HG03039 (cell line): ENCODE measurements around the gene GRK2.
"Not testable (repeated sequence)": the region's sequence is repeated elsewhere in the genome, so short reads cannot be mapped to it uniquely, and the experiment has no call there.

Experiments used
- ATAC-seq: cut with Tn5 transposase; IDR thresholded peaks from one replicate; pipeline ENCODE4 v1.9.1; 2021; ENCODE audit warnings: mild to moderate bottlenecking, moderate library complexity; ENCODE audit not compliant: unreplicated experiment

GRK2 gene

GRCh38 chr11:67311051-67311555 is 44.8 kb downstream of the GRK2 start:
- ATAC-seq, result no peak

DNA sequence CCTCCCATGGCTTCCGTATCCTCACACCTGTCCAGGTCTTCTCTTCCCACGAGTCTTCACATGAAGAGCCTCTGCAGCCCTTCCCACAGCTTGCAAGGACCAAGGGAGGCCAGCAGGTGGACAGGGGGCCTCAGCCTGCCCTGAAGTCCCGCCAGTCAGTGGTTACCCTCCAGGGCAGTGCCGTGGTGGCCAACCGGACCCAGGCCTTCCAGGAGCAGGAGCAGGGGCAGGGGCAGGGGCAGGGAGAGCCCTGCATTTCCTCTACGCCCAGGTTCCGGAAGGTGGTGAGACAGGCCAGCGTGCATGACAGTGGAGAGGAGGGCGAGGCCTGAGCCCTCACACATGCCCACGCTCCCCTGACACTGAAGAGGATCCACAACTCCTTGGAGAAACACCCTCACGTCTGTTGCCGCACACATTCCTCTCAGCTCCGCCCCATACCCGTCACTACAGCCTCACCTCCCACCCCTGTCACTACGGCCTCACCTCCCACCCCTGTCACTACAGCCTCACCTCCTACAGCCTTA is 45.3 kb downstream of the GRK2 start:
- no peak for ATAC-seq

DNA sequence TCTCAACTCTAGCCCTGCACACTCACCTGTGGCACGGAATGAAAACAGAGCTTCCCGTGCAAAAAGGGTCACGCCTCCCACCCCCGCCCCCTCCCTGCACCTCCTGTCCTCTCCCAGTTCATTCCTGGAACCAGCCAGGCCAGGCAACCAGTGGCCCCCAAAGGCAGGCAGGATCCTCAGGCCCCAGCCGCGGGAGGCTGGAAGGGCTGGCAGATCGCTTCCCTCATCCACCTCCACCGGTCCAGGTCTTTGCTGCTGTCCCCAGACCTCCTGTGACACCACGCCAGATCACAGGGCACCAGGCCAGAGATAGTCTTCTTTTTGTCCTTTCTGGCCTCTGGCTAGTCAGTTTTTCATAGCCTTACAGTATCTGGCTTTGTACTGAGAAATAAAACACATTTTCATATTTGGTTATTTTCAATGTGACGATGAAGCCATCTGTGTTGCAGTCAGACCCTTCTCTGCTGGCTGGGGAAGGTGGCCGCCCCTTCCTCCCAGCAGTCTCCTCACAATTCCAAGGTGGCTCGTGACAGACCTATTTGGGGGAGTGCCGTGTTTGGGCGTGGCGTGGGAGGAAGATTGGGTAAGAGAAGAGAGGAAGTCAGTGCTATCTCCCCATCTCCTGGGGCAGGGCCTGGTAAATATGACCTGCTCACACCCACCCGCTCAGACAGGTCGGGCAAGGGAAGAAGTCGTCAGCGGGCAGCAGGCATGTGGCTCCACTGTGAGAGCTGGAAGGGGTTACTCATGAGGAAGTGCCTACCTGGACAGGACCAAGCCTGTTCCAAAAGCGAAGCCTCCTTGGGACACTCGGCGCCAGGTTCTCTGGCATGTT is 46.1 kb downstream of the GRK2 start:
- no peak for ATAC-seq

DNA sequence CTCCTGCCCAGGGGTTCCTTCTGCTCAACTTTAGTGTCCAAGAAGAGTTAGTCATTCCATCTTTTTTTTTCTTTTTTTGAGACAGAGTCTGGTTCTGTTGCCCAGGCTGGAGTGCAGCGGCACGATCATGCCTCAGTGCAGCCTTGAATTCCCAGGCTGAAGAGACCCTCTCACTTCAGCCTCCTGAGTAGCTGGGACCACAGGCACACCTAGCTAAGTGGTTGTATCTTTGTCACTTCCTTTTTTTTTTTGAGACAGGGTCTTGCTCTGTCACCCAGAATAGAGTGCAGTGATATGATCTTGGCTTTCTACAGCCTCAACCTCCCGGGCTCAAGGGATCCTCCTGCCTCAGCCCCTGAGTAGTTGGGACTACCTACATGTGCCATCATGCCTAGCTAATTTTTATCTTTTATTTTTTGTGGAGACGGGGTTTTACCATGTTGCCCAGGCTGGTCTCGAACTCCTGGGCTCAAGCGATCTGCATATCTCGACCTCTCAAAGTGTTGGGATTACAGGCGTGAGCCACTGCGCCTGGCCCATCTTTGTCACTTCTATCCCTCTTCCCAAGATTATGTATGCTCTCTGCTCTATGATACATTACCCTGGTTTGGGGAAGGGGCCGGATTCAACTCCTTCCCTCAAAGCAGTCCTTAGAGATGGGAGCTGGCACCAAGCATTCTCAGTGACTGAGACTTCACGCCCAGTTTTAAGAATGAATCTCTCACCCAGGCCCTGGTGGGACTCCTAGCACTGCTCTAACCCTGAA is 47.0 kb downstream of the GRK2 start:
- ATAC-seq, result no peak

GRCh38 chr11:67314218-67314617 is 47.9 kb downstream of the GRK2 start:
- ATAC-seq, result no peak

DNA sequence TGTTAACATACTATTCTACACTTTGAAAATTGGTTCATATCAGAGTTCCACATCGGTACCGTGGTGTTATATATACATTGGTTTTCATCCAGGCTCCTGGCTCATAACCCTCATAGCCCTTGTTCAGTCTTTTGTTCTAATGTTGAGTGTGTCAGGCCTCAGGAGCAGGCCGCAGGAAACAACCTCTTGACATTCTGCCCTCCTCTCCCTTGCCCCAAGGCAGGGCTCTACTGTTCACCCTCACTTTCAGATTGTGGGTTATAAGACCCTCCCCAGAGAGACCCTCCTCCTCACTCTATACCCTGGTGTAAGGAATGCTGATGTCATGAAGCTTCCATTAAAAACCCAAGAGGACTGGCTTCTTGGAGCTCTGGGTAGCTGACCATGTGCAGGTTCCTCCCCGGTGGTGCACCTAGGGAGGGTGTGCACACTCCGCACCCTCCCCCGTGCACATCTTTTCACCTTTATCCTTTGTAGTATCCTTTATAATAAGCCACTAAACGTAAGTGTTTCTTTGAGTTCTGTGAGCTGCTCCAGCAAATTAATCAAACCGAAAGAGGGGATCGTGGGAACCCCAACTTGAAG is 49.1 kb downstream of the GRK2 start:
- ATAC-seq, result no peak

- ATAC-seq, result no peak
These were observed 50.6 kb downstream of the GRK2 start for GRCh38 chr11:67316882-67317204.

GRCh38 chr11:67317205-67317887 is 51.1 kb downstream of the GRK2 start:
- ATAC-seq, result peak; percentile 74

DNA sequence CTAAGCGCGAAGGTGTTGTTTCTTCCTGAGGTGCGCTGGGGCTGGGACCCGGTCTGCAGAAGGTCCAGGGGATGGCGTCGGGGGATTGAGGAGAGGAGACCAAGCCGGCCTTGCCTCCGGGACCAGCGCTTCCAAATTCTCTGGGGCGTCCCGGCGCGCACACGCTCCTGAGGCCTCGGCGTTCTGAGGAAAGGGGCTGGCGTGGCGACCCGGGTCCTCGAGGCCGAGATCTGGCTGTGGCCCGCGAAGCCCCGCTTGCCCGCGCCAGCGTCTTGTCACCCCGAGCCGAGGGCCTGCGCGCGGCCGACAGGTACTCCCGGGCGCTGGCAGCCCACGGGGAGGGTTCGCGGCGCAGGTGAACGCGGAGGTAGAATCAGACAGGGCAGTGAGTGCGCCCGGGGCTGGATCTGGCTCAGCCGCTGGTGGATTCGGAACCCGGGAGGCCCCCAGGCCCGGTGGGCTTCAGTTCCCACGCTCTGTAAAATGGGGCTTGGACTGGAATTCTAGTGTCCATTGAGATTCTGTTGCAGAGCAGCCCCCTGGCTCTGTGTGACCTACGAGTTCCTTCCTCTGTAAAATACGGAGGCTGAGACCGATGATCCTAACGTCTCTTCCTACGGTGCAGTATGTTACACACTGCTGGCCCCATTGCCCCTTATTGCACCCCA is 51.7 kb downstream of the GRK2 start:
- peak; percentile 17 for ATAC-seq

DNA sequence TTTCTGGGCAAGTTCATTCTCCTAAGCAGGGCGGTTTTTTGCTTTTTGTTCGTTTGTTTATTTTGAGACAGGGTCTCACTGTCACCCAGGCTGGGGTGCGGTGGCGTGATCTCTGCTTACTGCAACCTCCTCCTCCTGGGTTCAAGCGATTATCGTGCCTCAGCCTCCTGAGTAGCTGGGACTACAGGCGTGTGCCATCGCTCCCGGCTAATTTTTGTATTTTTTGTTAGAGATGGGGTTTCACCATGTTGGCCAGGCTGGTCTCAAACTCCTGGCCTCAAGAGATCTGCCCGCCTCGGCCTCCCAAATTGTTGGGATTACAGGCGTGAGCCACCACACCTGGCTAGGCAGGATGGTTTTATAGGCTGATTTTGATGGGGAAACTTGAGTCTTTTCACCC is 52.6 kb downstream of the GRK2 start:
- not testable (repeated sequence) for ATAC-seq

DNA sequence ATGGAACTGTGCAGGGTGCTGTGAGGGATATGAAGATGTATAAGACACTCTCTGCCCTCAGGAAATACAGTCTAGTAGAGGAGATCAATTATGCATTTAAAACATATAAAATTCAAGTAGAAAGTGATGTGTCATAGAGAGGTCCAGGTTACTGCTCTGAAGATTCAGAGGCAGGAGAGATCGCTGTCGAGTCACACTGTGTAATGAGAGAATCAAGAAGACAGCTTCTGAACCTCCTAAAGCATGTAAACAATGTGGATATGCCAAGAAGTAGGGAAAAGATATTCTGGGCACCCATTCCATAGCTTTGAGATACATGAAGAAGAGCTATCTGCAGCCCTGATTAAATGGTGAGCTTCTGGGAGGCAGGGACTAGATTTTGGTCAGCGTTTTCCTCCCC is 53.7 kb downstream of the GRK2 start:
- no peak for ATAC-seq

GRCh38 chr11:67320691-67321090 is 54.4 kb downstream of the GRK2 start:
- ATAC-seq, result no peak

GRCh38 chr11:67321313-67321871 is 55.1 kb downstream of the GRK2 start:
- ATAC-seq, result no peak

GRCh38 chr11:67322049-67322448 is 55.8 kb downstream of the GRK2 start:
- ATAC-seq, result no peak

DNA sequence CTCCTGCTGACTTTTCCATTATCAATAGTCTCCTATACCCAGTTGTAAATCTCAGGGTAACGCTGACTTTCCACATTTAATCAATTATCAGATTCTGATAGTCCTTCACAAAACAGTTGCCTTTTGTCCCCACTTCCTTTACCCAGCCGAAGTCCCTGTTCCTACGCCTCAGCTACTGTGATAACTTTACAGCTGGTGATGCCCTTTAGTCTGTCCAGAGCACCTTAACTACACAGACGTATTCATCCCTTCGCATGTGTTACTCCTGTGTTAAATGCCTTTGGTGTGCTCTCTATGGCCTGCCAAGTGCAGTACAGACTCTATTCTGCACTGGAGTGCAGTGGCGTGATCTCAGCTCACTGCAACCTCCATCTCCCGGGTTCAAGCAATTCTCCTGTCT is 57.3 kb downstream of the GRK2 start:
- no peak for ATAC-seq

GRCh38 chr11:67332081-67332691 is 65.9 kb downstream of the GRK2 start:
- no peak for ATAC-seq
